HG02852 (cell line): ENCODE data around the gene OLFML3.

ENCODE experiments used
- ATAC-seq: cut with Tn5 transposase; IDR thresholded peaks from one replicate; pipeline ENCODE4 v1.9.1; 2021; ENCODE audit warnings: mild to moderate bottlenecking, moderate library complexity; ENCODE audit not compliant: unreplicated experiment

OLFML3 gene

GRCh38 chr1:113978863-113979702 lies at the start of gene OLFML3:
TSS of gene OLFML3 (plus strand) at chr1:113979474. CDS start at chr1:113979517, 43 bp downstream.
- no peak for ATAC-seq

GRCh38 chr1:113929750-113930498 lies 49.4 kb upstream of the OLFML3 start:
- ATAC-seq = peak; percentile 33

GRCh38 chr1:113930499-113931161 lies 48.6 kb upstream of the OLFML3 start:
- peak; percentile 27 for ATAC-seq

- no peak for ATAC-seq
These were observed 47.8 kb upstream of the OLFML3 start for GRCh38 chr1:113931451-113931851.

- no peak for ATAC-seq
These were observed 45.3 kb upstream of the OLFML3 start for GRCh38 chr1:113934006-113934405.

GRCh38 chr1:113934511-113935055 lies 44.7 kb upstream of the OLFML3 start:
- ATAC-seq = no peak

- ATAC-seq = no peak
These were observed 44.1 kb upstream of the OLFML3 start for GRCh38 chr1:113935176-113935575.

GRCh38 chr1:113935970-113936369 lies 43.3 kb upstream of the OLFML3 start:
- ATAC-seq = no peak

- ATAC-seq = no peak
These were observed 42.1 kb upstream of the OLFML3 start for GRCh38 chr1:113937146-113937545.

- ATAC-seq = no peak
These were observed 41.1 kb upstream of the OLFML3 start for GRCh38 chr1:113938192-113938591.

- ATAC-seq = peak; percentile 65
These were observed 38.7 kb upstream of the OLFML3 start for GRCh38 chr1:113940365-113941244.

- ATAC-seq = no peak
These were observed 38.1 kb upstream of the OLFML3 start for GRCh38 chr1:113941245-113941559.

GRCh38 chr1:113942527-113942926 lies 36.7 kb upstream of the OLFML3 start:
- ATAC-seq = no peak

GRCh38 chr1:113943028-113943811 lies 36.1 kb upstream of the OLFML3 start:
- no peak for ATAC-seq

GRCh38 chr1:113945329-113945728 lies 33.9 kb upstream of the OLFML3 start:
- ATAC-seq = no peak

GRCh38 chr1:113946112-113946511 lies 33.2 kb upstream of the OLFML3 start:
- ATAC-seq = no peak

GRCh38 chr1:113946678-113947387 lies 32.4 kb upstream of the OLFML3 start:
- no peak for ATAC-seq

GRCh38 chr1:113947388-113948107 lies 31.7 kb upstream of the OLFML3 start:
- no peak for ATAC-seq
